Activated CD8-positive, alpha-beta memory T cell treated with anti-CD3 and anti-CD28 coated beads, Interleukin-2, amount 50 U/mL, for 1 hour (primary cell): ENCODE measurements around the gene RSU1.

Experiments used
- DNase-seq: peaks from one replicate; pipeline ENCODE4 v3.0.0-alpha.2; 2020; ENCODE audit errors: extremely low read depth

Gene RSU1

DNA sequence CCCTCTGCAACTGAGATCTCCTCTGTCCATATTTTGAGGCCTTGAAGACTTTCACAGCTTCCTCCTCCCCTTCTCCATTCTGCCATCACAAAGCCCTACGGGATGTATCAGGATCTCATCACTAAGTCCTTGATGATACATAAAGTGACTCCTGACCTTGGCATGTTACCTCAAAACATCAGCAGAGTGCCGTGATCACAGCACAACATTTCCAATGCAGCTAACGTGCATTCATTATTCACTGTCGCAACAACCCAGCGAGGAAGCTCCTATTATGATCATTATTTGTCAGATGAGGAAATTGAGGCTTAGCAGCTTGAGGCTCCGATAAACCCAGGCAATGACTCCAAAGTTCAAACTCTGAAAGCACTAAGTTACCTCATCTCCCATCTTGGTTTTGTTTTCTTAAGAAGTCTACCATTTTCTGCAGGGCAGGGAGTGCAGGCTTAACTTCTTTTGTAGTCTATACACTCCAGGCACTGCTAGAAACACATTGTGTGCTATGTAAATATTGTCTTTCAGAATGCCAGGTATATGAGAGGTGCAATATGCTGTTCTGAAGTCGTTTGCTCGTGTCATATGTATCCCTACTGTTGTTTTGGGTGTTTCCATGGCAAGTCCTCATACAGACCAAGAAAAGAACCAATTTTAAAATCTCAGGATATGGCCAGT is 215.0 kb downstream of the RSU1 start:
- DNase-seq: no peak

DNA sequence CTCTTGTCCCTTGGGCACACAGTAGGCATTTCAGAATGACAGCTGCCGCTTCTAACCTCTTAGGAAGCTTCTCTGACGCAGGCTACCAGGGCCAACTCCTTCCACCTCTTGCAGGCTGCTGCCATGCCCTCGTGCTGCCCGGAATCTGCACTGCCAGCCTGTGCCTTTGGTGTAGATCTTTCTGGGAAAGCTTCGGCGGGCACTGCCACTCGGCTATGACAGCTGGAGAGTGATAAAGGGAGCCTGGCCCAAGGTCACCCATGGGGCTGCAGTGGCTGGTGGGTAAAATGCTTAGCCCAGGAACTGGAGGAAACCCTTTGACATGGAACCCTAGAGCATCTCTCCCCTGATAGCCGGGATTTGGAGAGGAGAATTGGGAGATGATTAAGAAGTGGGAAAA is 217.6 kb downstream of the RSU1 start:
- DNase-seq: no peak

DNA sequence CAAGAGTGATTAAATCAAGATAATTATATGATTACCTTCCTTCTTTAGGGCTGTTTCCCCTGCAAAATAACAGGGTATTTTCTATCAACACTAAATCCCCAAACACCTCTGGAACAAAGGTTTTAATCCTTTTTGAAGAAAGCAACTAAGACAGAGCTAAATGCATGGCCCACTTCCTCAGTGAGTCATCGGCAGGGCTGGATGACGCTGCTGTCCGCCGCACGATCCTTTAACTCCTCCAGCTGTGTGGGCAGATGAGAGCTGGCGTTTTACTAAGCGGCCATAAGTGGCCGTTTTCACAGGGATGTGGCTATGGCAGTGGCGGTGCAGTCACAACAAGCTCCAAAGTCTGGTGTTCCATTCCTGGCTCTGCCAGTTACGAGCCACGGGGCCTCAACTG is 219.6 kb downstream of the RSU1 start:
- no peak for DNase-seq

DNA sequence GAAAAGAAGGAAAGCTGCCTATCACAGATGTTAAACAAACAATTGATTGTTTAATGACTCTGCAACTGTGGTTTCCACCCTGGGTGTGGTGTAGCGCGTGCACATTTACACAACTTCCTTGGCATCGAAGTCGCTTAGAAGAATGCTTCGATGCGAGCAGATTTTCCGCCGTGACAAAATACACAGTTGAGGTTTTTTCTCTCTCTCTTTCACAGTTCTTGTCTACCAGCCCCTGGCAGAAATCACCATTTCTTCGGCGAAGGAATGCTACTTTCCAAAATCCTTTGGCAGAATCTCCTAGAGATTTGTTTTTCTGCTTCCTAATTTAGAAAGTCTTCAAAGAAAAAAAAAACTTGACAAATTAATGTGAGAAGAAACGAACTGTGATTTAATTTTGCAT is 224.8 kb downstream of the RSU1 start:
- DNase-seq: no peak

DNA sequence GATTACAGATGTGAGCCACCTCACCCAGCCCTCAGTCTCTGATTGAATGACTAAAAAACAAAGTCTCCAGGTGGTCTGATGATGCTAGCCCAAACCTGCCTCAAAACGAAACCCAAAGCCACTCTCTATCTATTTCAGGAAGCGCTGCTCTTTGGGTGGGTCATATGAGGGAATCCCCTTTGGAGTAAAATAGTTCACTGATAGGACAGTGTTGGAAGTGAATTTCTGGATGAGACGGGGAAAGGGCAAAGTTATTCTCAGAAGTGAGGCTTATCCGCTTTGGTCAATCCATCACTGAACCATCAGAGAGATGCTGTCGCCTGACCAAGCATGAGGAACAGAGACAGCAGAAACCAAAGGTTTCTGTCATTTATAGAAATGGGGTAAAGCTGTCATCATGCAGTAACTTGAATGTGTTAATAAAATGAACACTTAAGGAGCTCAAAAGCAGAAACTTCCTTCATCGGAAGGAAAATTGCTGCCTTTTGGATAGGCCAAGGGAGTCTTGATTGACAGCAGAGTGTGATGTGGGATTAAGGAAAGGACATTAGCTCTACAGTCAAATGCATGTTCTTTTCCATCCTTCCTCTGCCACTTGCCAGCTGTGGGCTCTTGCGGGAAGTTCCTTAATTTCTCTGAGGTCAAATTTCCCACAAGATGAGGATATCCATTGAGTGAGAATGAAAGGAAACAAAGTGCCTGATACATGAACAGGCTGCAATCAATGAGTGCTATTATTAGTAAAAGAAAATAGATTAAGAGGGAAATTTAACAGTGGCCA is 230.7 kb downstream of the RSU1 start:
- DNase-seq: no peak

DNA sequence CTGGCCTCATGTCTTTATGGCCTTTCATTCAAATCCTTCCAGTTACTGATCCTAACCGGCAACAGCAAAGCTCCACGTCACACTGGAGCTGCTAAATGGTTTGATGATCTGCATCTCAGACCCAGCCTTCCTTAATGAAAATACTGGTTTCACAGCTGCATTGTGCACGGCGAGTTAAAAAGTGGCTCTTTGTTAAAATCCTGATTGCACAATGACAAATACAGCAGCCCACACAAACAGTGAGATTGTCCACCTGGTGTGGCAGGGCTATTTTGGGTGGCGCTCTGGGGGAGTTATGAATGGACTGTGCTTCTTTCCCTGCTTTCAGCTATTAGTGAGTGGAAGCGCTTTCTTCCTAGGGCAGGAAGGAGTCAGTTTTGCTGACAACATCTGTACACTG is 232.1 kb downstream of the RSU1 start:
- DNase-seq: no peak

DNA sequence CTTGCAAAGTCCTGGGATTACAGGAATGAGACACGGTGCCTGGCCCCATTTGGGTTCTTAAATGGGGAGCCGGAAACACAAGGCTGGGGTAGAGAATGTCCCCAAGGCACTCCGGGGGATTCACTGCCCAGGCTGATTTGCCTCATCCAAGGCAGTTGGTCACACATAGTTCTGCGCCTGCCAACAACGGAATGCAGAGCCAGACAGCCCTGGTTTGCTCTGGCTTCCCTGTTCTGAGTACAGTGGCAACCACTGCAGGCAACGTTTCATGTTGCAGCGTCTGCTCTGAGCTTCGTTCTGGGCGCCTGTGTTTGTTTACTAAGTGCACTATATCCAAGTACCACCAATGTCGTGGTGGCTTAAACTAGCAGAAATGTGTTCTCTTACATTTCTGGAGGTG is 233.8 kb downstream of the RSU1 start:
- no peak for DNase-seq

DNA sequence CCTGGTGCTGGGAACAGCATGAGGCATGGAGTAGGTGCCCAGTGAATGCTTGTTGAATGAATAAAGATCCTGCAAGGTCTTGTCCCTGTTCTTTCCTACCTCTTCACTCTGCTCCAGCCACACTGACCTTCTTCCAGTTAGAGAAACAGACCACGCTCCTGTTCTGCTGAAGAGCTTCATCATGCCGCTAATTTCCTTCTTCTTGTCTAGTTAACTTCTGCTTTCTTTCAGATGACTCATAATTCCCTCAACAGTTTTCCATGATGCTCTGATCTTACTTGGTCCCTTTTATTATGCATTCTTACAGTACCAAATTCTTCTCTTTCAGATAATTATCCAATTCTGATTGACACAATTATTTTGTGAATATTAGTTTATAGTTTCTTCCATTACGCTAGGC is 236.0 kb downstream of the RSU1 start:
- no peak for DNase-seq

DNA sequence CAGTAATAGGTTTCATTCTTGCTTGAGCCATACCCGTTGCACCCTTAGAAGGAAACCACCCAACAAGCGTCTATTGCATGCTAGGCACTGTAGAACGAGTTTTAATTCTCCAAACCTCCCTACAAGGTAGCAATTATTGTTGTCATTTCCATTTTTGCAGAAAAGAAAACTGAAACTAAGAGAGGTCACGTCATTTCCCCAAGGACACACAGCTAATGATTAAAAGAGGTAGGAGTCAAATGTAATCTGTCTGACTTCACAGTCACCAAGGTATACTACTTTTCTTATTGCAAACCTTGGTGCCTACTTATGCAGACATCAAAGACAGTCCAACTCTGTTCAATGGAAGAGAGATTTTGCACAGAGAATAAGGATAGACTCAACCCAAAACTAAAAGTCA is 246.5 kb downstream of the RSU1 start:
- DNase-seq: no peak

DNA sequence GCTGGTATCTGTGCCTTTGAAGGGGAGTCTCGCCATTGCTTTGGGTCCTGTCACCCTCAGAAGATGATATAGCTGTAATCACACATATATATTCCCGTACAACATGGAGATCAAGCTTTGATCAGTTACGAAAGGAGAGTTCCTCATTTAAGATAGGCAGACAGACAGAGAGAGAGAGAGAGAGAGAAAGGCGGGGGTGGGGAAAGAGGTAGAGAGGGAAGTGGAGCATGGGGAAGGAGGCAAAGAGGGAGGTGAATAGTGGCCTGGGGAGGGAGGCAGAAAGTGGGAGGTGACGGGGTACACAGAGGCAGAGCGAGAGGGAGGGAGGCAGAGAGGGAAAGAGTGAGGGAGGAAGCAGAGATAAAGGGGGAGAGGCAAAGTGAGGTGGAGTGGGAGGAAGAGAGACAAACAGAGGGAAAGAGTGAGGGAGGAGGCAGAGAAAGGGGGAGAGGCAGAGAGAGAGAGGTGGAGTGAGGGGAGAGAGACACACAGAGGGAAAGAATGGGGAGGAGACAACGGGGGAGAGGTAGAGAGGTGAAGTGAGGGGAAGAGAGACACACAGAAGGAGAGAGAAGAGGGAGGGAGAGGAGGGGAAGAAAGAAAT is 250.9 kb downstream of the RSU1 start:
- DNase-seq: no peak

DNA sequence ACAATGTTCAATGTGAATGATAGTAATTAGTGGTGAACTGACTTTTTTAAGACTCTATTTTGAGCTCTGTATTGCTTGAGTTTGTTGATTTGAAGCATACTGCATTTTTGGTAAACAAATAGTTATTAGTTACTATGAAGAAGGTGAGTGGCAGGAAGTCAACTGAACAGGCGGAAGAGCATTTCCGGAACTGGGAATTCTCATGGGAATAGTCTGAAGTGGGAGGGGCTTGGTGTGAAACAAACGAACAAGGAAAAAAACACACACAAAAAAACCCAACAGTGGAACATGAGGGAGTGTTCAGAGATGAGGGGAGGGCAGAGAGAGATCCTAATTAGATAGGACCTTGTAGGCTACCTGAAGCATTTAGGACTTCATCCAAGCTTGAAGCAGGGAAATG is 251.6 kb downstream of the RSU1 start:
- no peak for DNase-seq

DNA sequence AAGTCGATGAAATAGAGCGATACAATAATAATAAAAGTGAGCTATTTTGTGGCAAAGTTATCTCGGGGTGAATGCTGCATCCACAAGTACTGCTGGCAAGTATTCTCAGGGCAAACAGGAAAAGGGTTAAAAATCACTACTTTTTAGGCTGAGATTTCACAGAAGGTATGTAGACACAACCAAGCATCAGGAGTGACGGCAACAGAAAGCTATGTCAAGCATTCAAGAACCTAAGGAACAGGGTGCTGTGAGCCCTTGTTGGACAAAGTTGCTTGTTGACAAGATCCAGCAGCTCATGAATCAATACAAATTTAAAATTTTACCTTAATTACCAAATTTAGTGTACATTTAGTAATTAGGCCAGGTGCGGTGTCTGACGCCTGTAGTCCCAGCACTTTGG is 254.3 kb downstream of the RSU1 start:
- no peak for DNase-seq

DNA sequence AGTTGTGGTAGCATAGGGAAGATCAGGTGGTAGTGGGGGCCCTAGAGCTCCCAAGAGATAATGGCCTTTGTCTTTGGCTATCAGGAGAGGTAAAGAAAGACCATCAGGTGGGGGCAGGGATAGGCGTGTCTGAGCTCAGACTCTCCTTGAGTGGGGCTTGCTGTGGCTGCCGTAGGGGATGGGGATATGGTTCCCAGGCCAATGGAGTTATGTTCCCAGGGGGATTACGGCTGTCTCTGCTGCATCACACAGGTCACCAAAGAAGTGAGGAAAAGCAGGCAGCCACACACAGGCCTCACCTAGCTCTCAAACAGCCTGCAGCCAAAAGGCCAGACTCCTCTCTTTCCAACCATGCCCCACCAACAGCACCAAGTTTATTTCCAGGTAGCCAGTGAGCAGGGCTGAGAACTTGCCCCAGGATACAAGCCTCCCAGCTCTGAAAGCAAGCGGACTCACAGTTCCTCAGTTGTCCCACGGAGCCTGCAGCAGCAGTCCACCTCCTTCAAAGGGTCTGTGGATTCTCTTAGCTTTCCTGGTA is 257.9 kb downstream of the RSU1 start:
- DNase-seq: no peak

DNA sequence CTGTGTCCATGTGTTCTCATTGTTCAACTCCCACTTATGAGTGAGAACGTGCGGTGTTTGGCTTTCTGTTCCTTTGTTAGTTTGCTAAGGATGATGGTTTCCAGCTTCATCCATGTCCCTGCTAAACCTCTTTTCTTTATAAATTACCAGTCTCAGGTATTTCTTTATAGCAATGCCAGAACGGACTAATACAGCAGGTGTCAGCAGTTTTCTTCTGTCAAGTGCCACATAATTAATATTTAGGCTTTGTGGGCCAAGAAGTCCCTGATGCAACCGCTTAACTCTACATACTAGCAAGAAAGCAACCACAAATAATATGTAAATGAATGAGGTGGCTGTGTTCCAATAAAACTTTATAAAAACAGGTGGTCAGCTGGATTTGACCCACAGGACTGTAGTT is 269.3 kb downstream of the RSU1 start:
- no peak for DNase-seq

DNA sequence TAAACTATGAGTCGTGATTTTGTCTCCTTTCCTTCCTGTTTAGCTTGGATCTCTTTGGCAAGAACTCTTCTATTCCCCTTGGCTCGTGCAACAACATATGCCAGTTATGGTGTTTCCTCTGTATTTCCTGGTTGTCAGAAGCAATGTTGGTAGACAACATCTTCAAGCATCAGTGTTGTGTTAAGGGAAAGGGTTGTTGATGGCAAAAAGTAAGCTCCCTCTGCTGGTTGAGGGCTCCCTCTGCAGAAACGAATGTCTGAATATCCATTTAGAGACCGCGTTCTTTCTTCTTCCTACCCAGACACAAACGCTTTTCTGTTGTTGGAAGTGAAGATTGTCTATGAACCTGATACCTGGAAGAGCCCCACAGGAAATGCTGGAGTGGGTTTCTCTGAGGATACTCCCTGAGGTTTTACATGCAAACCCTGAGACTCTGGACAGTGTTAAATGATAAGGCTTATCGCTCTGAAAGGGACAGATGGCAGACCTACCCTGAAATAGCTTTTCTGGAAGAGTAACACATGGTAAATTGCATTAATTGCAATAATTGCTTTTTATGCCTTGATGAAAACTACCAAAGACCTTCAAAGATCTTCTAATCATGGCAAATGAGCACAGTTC is 272.0 kb downstream of the RSU1 start:
- no peak for DNase-seq

DNA sequence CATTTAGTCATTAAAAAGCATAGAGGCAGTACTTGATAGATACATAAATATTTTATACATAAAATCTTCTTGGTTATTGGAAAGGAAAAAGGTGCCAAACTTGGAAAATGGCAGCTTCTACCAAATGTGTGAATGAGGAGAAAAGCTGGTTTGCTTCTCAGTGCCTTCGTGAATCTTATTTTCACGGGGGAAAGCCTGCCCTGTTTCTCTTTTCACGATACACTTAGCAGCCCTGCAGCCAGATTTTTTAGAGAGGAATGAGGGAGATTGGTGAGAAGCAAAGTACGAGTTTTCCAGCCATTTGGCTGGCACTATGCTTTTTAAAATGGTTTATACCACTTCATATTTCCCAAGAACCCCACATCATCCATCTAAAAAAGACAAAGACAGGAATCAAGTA is 272.6 kb downstream of the RSU1 start:
- no peak for DNase-seq

DNA sequence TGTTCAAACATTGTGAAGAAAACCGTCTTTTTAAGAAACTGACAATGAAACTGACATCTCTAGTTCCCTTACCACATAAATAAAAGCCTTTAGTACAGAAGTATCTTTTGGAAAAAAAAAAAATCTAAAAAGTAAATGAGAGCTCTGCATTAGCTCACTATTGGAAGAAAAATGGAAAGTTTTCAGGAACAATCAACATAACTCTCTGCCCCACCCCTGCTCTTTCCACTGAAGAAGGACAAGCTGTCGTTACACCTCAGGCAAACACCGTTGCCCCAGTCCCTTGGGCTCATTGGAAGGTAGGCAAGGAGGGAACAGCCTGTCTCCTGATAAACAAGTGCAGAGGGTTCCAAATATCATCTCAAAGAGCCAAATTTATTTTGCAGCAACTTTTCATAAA is 273.1 kb downstream of the RSU1 start:
- no peak for DNase-seq
